AG04450 (cell line): Measurements from ENCODE around the gene CCDC88A. TPM values are rescaled to one million over a fixed set of nuclear protein-coding genes. Genes with fewer than 3 reads are reported as not detected.
"Not testable (repeated sequence)": the region's sequence is repeated elsewhere in the genome, so short reads cannot be mapped to it uniquely, and the experiment has no call there.

Source experiments
- CTCF ChIA-PET: fragments of 300-600, 350-600 bp; formaldehyde crosslinking; extraction: SDS; loops from one replicate; lab custom pipeline; 2022; ENCODE audit warnings: antibody characterized with exemption, inconsistent platforms; lab: Charles Lee
- POLR2A ChIA-PET: fragments of 350-600 bp; formaldehyde crosslinking; extraction: SDS; loops from one replicate; lab custom pipeline; 2021; ENCODE audit warnings: antibody characterized with exemption, inconsistent platforms; lab: Yijun Ruan, JAX
- DNase-seq: peaks from one replicate; pipeline ENCODE4 v3.0.0-alpha.2; 2011; ENCODE audit warnings: low read depth, low spot score
- H3K27ac ChIP-seq: one replicate; pipeline ENCODE4 v1.5.1; 2012; ENCODE audit warnings: low read depth, low read length, control low read depth
- H3K27me3 ChIP-seq: one replicate; pipeline ENCODE4 v1.6.0; 2012; ENCODE audit warnings: low read length; ENCODE audit not compliant: control insufficient read depth, insufficient read depth
- H3K4me3 ChIP-seq: 2 replicates; pipeline ENCODE4 v1.5.1; 2011; ENCODE audit warnings: mild to moderate bottlenecking, low read depth, low read length, control low read depth
- H3K9me3 ChIP-seq: 2 replicates; pipeline ENCODE4 v1.5.1; 2012; ENCODE audit warnings: low read length; ENCODE audit not compliant: control insufficient read depth, insufficient read depth
- CTCF ChIP-seq: IDR thresholded peaks from 2 replicates; pipeline ENCODE4 v1.5.1; 2011; ENCODE audit warnings: low read depth, low read length, control low read depth, inconsistent platforms
- polyA plus RNA-seq: library from polyadenylated mRNA; depleted of rRNA; stranded (reverse); fragments of >200 nt; gene quantifications from 2 replicates; pipeline ENCODE4 v1.2.3, GENCODE V29; 2011

CCDC88A gene
- polyA plus RNA-seq, 1 experiment, result 44.7 TPM

- POLR2A ChIA-PET, result no interaction called here
- Histone ChIP-seq H3K27ac (no peak overlapping the region), H3K27me3 (no peaks in the 10 kb centered on the region), H3K9me3 (no peaks in the 10 kb centered on the region), H3K4me3 (no peak overlapping the region)
- no peak for TF ChIP-seq CTCF
- CTCF ChIA-PET, result no interaction called here
- no peak for DNase-seq
Measured at GRCh38 chr2:55399815-55400214, 19.8 kb downstream of the CCDC88A start.

GRCh38 chr2:55395724-55396605 is 23.7 kb downstream of the CCDC88A start:
- DNase-seq, result no peak
- H3K4me3 ChIP-seq, result no peak overlapping the region
- CTCF ChIA-PET, result no interaction called here
- no peaks in the 10 kb centered on the region for H3K27me3 ChIP-seq
- TF ChIP-seq CTCF, result no peak
- no peak overlapping the region for H3K27ac ChIP-seq
- POLR2A ChIA-PET, result interaction anchor here (0.7 kb wide), 1 partner anchor 24 kb away, joined by 4 read pairs; the partner anchor contains the start of gene CCDC88A
- no peaks in the 10 kb centered on the region for H3K9me3 ChIP-seq

- POLR2A ChIA-PET, result no interaction called here
Measured at GRCh38 chr2:55391615-55392242, 27.9 kb downstream of the CCDC88A start.

GRCh38 chr2:55391155-55391554 is 28.5 kb downstream of the CCDC88A start:
- ChIA-PET POLR2A (no interaction called here), CTCF (no interaction called here)
- no peak for DNase-seq
- no peak overlapping the region for H3K27ac ChIP-seq
- H3K9me3 ChIP-seq, result no peaks in the 10 kb centered on the region
- no peaks in the 10 kb centered on the region for H3K27me3 ChIP-seq
- TF ChIP-seq CTCF, result no peak
- H3K4me3 ChIP-seq, result no peak overlapping the region

More at GRCh38 chr2:55391615-55392242, 27.9 kb downstream of the CCDC88A start:
- TF ChIP-seq CTCF, result no peak
- H3K9me3 ChIP-seq, result no peaks in the 10 kb centered on the region
- H3K4me3 ChIP-seq, result no peak overlapping the region
- CTCF ChIA-PET, result interaction anchor here (1.2 kb wide), 1 partner anchor 10 kb away, joined by 3 read pairs; no protein-coding TSS in a partner anchor
- no peaks in the 10 kb centered on the region for H3K27me3 ChIP-seq
- H3K27ac ChIP-seq, result no peak overlapping the region
- DNase-seq, result no peak

GRCh38 chr2:55385516-55385915 is 34.1 kb downstream of the CCDC88A start:
- H3K27me3 ChIP-seq, H3K27ac ChIP-seq, DNase-seq, H3K9me3 ChIP-seq, POLR2A ChIA-PET, H3K4me3 ChIP-seq, CTCF ChIA-PET: not testable (repeated sequence)
